ENCODE results near the gene FAM171A1.

DNA sequence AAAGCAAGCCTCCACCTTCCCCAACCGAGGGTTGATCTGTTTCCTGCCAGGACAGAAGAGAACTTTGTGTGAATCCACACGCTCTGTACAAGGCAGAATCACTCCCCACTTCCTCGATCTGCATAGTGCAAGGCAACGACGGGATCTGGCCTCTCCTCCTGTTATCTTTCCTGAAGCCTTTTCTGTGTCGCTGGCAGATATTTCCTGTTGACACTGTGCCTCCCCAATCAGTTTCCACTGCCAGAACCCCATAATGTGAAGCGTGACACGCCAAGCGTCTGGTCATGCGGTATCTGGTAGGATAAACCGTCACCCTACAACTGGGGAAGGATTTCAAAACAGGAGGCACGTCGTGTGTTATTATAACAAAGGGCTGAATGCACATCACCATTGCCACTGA, 57.2 kb downstream of the FAM171A1 start:
- no peak for TF ChIP-seq GATA3 (IDR thresholded peaks at IDR 0.05; ENCODE audit: low read depth, low read length)
- TF ChIP-seq GATA2 (IDR thresholded peaks at IDR 0.05; ENCODE audit: low read depth, low read length), result peak; percentile 60
